AG10803 (cell line): ENCODE results near the gene CDH1.
A peak's percentile ranks its signal among the peaks of the same experiment; 100 is the strongest.

Experiments used
- DNase-seq: peaks from one replicate; pipeline ENCODE4 v3.0.0; 2010; ENCODE audit warnings: low read depth
- H3K4me3 ChIP-seq: 2 replicates; pipeline ENCODE4 v1.5.1; 2011; ENCODE audit warnings: mild to moderate bottlenecking, low read length, control low read depth
- TF ChIP-seq, protein P1 (sequence below): conservative IDR thresholded peaks from 2 replicates; pipeline ENCODE4 v1.5.1; 2011; ENCODE audit warnings: mild to moderate bottlenecking, low read length, control low read depth, inconsistent platforms

Gene CDH1

GRCh38 chr16:68790130-68790761, 53.2 kb downstream of the CDH1 start:
- DNase-seq = peak; percentile 84
- H3K4me3 ChIP-seq = peak overlapping the region; percentile 20; the same call in 1 of the 2 replicates
- TF ChIP-seq, protein P1, sequence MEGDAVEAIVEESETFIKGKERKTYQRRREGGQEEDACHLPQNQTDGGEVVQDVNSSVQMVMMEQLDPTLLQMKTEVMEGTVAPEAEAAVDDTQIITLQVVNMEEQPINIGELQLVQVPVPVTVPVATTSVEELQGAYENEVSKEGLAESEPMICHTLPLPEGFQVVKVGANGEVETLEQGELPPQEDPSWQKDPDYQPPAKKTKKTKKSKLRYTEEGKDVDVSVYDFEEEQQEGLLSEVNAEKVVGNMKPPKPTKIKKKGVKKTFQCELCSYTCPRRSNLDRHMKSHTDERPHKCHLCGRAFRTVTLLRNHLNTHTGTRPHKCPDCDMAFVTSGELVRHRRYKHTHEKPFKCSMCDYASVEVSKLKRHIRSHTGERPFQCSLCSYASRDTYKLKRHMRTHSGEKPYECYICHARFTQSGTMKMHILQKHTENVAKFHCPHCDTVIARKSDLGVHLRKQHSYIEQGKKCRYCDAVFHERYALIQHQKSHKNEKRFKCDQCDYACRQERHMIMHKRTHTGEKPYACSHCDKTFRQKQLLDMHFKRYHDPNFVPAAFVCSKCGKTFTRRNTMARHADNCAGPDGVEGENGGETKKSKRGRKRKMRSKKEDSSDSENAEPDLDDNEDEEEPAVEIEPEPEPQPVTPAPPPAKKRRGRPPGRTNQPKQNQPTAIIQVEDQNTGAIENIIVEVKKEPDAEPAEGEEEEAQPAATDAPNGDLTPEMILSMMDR = no peak

DNA sequence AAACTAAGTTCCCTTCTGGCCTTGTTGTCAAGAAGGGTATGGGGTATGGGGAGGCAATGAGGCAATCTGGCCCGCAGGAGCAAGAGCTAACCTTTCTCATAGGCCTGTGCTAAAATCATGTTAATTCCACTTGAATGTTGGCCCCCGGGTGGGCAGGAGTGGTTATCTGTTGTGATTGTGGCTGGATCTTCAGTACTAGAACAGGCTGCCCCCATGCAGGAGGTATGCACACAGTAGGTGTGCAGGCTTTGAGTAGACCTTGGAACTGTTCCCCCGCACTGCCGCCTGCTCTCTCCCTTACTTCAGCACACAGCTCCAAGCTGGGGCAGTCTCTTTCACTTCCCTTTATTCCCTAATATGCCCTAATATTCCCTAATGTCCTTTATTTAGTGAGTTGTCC, 53.9 kb downstream of the CDH1 start:
- TF ChIP-seq, protein P1 = no peak
- no peak for DNase-seq

DNA sequence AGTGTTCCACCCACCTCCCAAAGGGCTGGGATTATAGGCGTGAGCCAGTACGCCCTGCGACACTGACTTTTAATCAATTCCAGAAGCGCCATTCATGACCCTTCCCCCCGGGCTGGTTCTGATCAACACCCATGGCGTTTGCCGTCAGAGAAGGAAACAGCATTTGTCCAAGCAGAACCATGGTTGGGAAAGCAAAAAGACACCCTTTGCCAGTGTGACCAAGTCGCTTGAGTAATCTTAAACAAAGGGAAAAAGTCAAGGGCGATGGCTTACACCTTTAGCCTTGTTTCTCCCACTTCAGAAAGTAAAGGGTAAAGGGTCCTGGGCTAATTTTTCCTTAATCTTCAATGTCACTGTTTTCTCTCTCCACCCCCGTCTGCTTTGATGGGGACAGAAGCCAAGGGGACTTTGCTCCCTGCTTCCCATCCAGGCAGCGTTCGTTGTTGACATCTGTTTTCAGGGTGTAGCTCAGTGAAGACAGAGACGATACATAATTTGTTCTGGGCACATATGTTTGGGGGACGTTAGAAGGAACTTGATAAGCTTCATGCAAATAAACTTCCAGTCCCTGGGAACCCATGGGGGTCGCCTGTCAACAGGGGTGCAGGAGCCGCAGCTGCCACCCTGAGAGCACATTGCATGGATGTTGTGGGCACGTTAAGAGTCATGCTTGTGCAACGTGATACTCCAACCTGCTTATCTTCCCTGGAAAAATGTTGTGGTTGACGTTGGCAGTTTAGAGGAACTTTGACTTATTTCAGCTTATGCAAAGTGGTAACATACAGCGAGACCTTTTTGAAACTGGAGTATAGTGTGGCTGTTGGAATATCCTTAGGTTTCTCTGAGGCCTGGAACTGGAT, 55.6 kb downstream of the CDH1 start:
- peak; percentile 55 for DNase-seq
- no peak overlapping the region for H3K4me3 ChIP-seq
- TF ChIP-seq, protein P1 = no peak

More for the DNA sequence above, 53.9 kb downstream of the CDH1 start:
- no peak overlapping the region for H3K4me3 ChIP-seq

DNA sequence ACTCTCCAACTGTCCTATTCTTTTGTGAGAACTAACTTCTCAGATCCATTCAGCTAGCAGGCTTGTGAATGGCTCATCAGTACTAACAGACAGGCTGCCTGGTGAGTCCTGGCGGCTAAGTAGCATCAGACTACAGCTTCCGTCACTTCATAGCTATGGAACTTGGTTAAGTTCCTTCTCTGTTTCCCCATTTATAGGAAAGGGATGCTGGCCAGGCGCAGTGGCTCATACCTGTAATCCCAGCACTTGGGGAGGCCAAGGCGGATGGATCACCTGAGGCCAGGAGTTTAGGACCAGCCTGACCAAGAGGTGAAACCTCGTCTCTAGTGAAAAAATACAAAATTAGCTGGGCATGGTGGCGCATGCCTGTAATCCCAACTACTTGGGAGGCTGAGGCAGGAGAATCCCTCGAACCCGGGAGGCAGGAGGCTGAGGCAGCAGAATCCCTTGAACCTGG, 56.3 kb downstream of the CDH1 start:
- no peak for DNase-seq
- no peak overlapping the region for H3K4me3 ChIP-seq
- TF ChIP-seq, protein P1 = no peak

GRCh38 chr16:68798398-68798797, 61.3 kb downstream of the CDH1 start:
- TF ChIP-seq, protein P1 = no peak
- H3K4me3 ChIP-seq = no peak overlapping the region
- no peak for DNase-seq

DNA sequence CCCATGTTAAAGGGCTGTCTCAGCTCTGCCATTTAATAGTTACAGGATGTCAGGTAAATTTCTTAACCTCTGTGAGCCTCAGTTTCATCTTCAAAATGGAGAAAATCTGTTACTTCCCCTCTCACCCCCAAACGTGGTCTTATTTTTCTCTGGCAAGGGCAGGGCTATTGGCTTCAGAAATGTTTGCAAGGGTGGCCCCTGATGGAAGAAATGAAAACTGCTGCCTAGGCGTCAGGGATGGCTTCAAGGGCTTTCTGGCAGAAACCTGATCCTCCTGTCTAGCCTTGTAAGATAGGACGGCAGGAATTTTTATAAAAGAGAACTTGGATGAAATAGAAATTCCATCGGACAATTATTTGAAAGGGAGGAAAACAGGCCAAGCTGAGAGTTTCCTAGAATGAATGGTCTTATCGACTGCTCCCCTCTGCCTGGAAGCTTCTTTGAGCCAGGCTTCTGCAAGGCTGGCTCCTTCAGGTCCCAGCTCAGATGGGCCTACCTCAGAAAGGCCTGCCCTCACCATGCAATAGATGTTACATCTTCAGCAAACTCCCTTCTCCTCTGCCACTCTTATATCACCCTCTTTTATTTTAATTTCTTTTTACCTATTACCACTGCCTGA, 63.3 kb downstream of the CDH1 start:
- TF ChIP-seq, protein P1 = peak; percentile 86
- no peak overlapping the region for H3K4me3 ChIP-seq
- DNase-seq = peak; percentile 81
